ENCODE results near the gene CNOT3. TPM values are rescaled to one million over a fixed set of nuclear protein-coding genes. Genes with fewer than 3 reads are reported as not detected.
A peak's percentile ranks its signal among the peaks of the same experiment; 100 is the strongest.

The CNOT3 gene
- total RNA-seq, 4 donors from 2014 or later, result 19.5 to 56.9 (median 37.1) TPM

- DNase-seq (ENCODE audit: low spot score in 2 of 2), result no peak
- H3K4me3 ChIP-seq (ENCODE audit: low read depth, poor library complexity, severe bottlenecking), result peak overlapping the region; percentile 74
- intact Hi-C loops (cut with DNase I; ENCODE audit: low total_unique reads), result no loop called here
- TF ChIP-seq CTCF (IDR thresholded peaks at IDR 0.05), result no peak
- no peak for TF ChIP-seq POLR2A (IDR thresholded peaks at IDR 0.05)
- 18 to 27% methylated on average over 12 of the region's 12 CpGs for WGBS, 2 donors
Observed at GRCh38 chr19:54188215-54188871, 50.8 kb downstream of the CNOT3 start.

GRCh38 chr19:54189145-54189734, 51.7 kb downstream of the CNOT3 start, which contains the start of gene MBOAT7:
Gene MBOAT7, minus strand, starts transcription at chr19:54189580. Its CDS starts 1,072 bp downstream, at chr19:54188508.
- TF ChIP-seq POLR2A (IDR thresholded peaks at IDR 0.05) (no peak), CTCF (IDR thresholded peaks at IDR 0.05) (no peak)
- 0 to 1% methylated on average over 23 to 28 of the region's 64 CpGs for WGBS, 2 donors
- DNase-seq (ENCODE audit: low spot score in 2 of 2), result no peak

GRCh38 chr19:54189735-54190502, 52.4 kb downstream of the CNOT3 start:
- TF ChIP-seq CTCF (IDR thresholded peaks at IDR 0.05) (no peak), POLR2A (IDR thresholded peaks at IDR 0.05) (peak in 1 of 2 donors; percentile 60)
- DNase-seq (ENCODE audit: low spot score in 2 of 2), result peak; percentile 100
- intact Hi-C loops (cut with DNase I; ENCODE audit: low total_unique reads), result no loop called here
- no peak overlapping the region for H3K4me3 ChIP-seq (ENCODE audit: low read depth, poor library complexity, severe bottlenecking)
- WGBS, 2 donors, result 0% methylated on average over 45 to 59 of the region's 65 CpGs

More at GRCh38 chr19:54189145-54189734, 51.7 kb downstream of the CNOT3 start, which contains the start of gene MBOAT7:
- intact Hi-C loops (cut with DNase I; ENCODE audit: low total_unique reads), result no loop called here
- peak within 1 kb of the TSS; percentile 74 for H3K4me3 ChIP-seq (ENCODE audit: low read depth, poor library complexity, severe bottlenecking)

- no peak for TF ChIP-seq POLR2A (IDR thresholded peaks at IDR 0.05)
- no peak for TF ChIP-seq CTCF (IDR thresholded peaks at IDR 0.05)
- DNase-seq (ENCODE audit: low spot score in 2 of 2), result peak; percentile 99 to 100
- intact Hi-C loops (cut with DNase I; ENCODE audit: low total_unique reads), result no loop called here
- H3K4me3 ChIP-seq (ENCODE audit: low read depth, poor library complexity, severe bottlenecking), result peak overlapping the region; percentile 75
- WGBS, 2 donors, result 0 to 1% methylated on average over 31 to 42 of the region's 56 CpGs
Observed at GRCh38 chr19:54190503-54191010, 53.0 kb downstream of the CNOT3 start.

- 1 to 2% methylated on average over 36 to 48 of the region's 77 CpGs for WGBS, 2 donors
- TF ChIP-seq CTCF (IDR thresholded peaks at IDR 0.05) (no peak), POLR2A (IDR thresholded peaks at IDR 0.05) (no peak)
- peak; percentile 47 to 92 for DNase-seq (ENCODE audit: low spot score in 2 of 2)
- H3K4me3 ChIP-seq (ENCODE audit: low read depth, poor library complexity, severe bottlenecking), result peak within 1 kb of the TSS; percentile 75
- intact Hi-C loops (cut with DNase I; ENCODE audit: low total_unique reads), result no loop called here
Observed at GRCh38 chr19:54191011-54191810, 53.6 kb downstream of the CNOT3 start, which contains the start of gene TSEN34. Gene TSEN34, plus strand, starts transcription at chr19:54191308. Its CDS starts 57 bp downstream, at chr19:54191365.

Measured in lower leg skin (tissue), 4 donors.